ENCODE data around the gene PCDHGA5.
A peak's percentile ranks its signal among the peaks of the same experiment; 100 is the strongest.
"Not testable (repeated sequence)": the region's sequence is repeated elsewhere in the genome, so short reads cannot be mapped to it uniquely, and the experiment has no call there.

Gene PCDHGA5

GRCh38 chr5:141402553-141403243 is 38.7 kb downstream of the PCDHGA5 start, which contains the start of gene PCDHGA9:
Gene PCDHGA9, plus strand, starts transcription at chr5:141402778. Its CDS starts 175 bp downstream, at chr5:141402953.
- H3K27ac ChIP-seq (ENCODE audit: low read length) = no peak within 1 kb of the TSS
- no peaks in the 10 kb centered on the region for H3K27me3 ChIP-seq (ENCODE audit: control insufficient read depth, insufficient read depth, low read length)
- no CpG with 5 or more reads among the region's 27 CpGs for WGBS (ENCODE audit: insufficient coverage, insufficient read length)
- H3K9me3 ChIP-seq (ENCODE audit: control insufficient read depth, insufficient read depth, low read length) = no peaks in the 10 kb centered on the region; the same call in 1 of the 2 replicates
- no peak within 1 kb of the TSS for H3K4me3 ChIP-seq (ENCODE audit: low read length)
- no peak for DNase-seq (ENCODE audit: low read depth, low spot score)
- H3K4me1 ChIP-seq (ENCODE audit: control insufficient read depth, insufficient read depth, low read length) = no peaks in the 10 kb centered on the region
- no peaks in the 10 kb centered on the region for H3K36me3 ChIP-seq (ENCODE audit: control insufficient read depth, insufficient read depth, low read length)

DNA sequence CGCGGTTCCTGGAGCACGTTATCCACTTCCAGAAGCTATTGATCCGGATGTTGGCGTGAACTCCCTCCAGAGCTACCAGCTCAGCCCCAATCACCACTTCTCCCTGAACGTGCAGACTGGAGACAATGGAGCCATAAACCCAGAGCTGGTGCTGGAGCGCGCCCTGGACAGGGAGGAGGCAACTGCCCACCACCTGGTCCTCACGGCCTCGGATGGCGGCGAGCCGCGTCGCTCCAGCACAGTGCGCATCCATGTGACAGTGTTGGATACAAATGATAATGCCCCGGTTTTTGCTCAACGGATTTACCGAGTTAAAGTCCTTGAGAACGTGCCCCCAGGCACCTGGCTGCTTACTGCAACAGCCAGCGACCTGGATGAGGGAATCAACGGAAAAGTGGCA is 39.4 kb downstream of the PCDHGA5 start:
- Histone ChIP-seq H3K9me3 (ENCODE audit: control insufficient read depth, insufficient read depth, low read length) (no peaks in the 10 kb centered on the region; the same call in 1 of the 2 replicates), H3K27me3 (ENCODE audit: control insufficient read depth, insufficient read depth, low read length) (no peaks in the 10 kb centered on the region)
- WGBS (ENCODE audit: insufficient coverage, insufficient read length) = no CpG with 5 or more reads among the region's 22 CpGs

GRCh38 chr5:141407790-141408505 is 44.0 kb downstream of the PCDHGA5 start, which contains the start of gene PCDHGB6:
Gene PCDHGB6, plus strand, starts transcription at chr5:141408021. Its CDS starts 182 bp downstream, at chr5:141408203.
- H3K4me3 ChIP-seq (ENCODE audit: low read length) = peak within 1 kb of the TSS; percentile 48; the same call in 1 of the 2 replicates
- not testable (repeated sequence) for H3K4me1 ChIP-seq (ENCODE audit: control insufficient read depth, insufficient read depth, low read length); DNase-seq (ENCODE audit: low read depth, low spot score); H3K27me3 ChIP-seq (ENCODE audit: control insufficient read depth, insufficient read depth, low read length); H3K9me3 ChIP-seq (ENCODE audit: control insufficient read depth, insufficient read depth, low read length); H3K36me3 ChIP-seq (ENCODE audit: control insufficient read depth, insufficient read depth, low read length); H3K27ac ChIP-seq (ENCODE audit: low read length)
- no CpG with 5 or more reads among the region's 51 CpGs for WGBS (ENCODE audit: insufficient coverage, insufficient read length)

More for the DNA sequence above, 39.4 kb downstream of the PCDHGA5 start:
- no peaks in the 10 kb centered on the region for H3K4me1 ChIP-seq (ENCODE audit: control insufficient read depth, insufficient read depth, low read length)
- DNase-seq (ENCODE audit: low read depth, low spot score) = no peak
- H3K27ac ChIP-seq (ENCODE audit: low read length) = no peak overlapping the region
- H3K4me3 ChIP-seq (ENCODE audit: low read length) = no peak overlapping the region
- no peaks in the 10 kb centered on the region for H3K36me3 ChIP-seq (ENCODE audit: control insufficient read depth, insufficient read depth, low read length)

DNA sequence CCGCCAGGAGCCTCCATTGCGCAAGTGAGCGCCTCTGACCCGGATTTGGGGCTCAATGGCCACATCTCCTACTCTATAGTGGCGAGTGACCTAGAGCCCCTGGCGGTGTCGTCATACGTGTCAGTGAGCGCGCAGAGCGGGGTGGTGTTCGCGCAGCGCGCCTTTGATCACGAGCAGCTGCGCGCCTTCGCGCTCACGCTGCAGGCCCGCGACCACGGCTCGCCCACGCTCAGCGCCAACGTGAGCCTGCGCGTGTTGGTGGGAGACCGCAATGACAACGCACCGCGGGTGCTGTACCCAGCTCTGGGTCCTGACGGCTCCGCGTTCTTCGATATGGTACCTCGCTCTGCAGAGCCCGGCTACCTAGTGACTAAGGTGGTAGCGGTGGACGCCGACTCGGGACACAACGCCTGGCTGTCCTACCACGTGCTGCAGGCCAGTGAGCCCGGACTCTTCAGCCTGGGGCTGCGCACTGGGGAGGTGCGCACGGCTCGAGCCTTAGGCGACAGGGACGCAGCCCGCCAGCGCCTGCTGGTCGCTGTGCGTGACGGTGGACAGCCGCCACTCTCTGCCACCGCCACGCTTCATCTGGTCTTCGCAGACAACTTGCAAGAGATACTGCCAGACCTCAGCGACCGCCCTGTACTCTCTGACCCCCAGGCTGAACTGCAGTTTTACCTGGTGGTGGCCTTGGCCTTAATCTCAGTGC is 45.8 kb downstream of the PCDHGA5 start:
- H3K9me3 ChIP-seq (ENCODE audit: control insufficient read depth, insufficient read depth, low read length) = no peaks in the 10 kb centered on the region
- H3K27ac ChIP-seq (ENCODE audit: low read length) = no peak overlapping the region
- no CpG with 5 or more reads among the region's 64 CpGs for WGBS (ENCODE audit: insufficient coverage, insufficient read length)
- H3K4me1 ChIP-seq (ENCODE audit: control insufficient read depth, insufficient read depth, low read length) = no peaks in the 10 kb centered on the region
- no peak for DNase-seq (ENCODE audit: low read depth, low spot score)
- peaks cover 1% of the 10 kb centered on the region; the same call in 1 of the 2 replicates for H3K27me3 ChIP-seq (ENCODE audit: control insufficient read depth, insufficient read depth, low read length)
- peaks cover 3% of the 10 kb centered on the region; the same call in 1 of the 2 replicates for H3K36me3 ChIP-seq (ENCODE audit: control insufficient read depth, insufficient read depth, low read length)
- no peak overlapping the region for H3K4me3 ChIP-seq (ENCODE audit: low read length)

DNA sequence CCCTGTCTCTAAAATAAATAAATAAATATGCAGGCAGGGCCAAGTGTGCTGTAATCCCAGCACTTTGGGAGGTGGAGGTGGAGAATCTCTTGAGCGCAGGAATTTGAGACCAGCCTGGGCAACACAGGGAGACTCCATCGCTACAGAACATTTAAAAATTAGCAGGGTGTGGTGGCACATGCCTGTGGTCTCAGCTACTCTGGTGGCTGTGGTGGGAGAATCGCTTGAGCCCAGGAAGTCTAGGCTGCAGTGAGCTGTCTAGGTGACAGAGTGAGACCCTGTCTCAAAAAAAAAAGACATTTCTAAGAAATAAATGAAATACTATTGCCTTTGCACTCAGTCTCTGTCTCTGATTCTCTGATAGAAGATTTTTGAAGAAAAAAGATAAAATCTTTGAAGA is 47.6 kb downstream of the PCDHGA5 start:
- peaks cover 3% of the 10 kb centered on the region; the same call in 1 of the 2 replicates for H3K36me3 ChIP-seq (ENCODE audit: control insufficient read depth, insufficient read depth, low read length)
- DNase-seq (ENCODE audit: low read depth, low spot score) = no peak
- H3K27me3 ChIP-seq (ENCODE audit: control insufficient read depth, insufficient read depth, low read length) = peaks cover 1% of the 10 kb centered on the region; the same call in 1 of the 2 replicates
- H3K4me1 ChIP-seq (ENCODE audit: control insufficient read depth, insufficient read depth, low read length) = no peaks in the 10 kb centered on the region
- no CpG with 5 or more reads among the region's 3 CpGs for WGBS (ENCODE audit: insufficient coverage, insufficient read length)
- H3K9me3 ChIP-seq (ENCODE audit: control insufficient read depth, insufficient read depth, low read length) = no peaks in the 10 kb centered on the region
- no peak overlapping the region for H3K4me3 ChIP-seq (ENCODE audit: low read length)
- no peak overlapping the region for H3K27ac ChIP-seq (ENCODE audit: low read length)

DNA sequence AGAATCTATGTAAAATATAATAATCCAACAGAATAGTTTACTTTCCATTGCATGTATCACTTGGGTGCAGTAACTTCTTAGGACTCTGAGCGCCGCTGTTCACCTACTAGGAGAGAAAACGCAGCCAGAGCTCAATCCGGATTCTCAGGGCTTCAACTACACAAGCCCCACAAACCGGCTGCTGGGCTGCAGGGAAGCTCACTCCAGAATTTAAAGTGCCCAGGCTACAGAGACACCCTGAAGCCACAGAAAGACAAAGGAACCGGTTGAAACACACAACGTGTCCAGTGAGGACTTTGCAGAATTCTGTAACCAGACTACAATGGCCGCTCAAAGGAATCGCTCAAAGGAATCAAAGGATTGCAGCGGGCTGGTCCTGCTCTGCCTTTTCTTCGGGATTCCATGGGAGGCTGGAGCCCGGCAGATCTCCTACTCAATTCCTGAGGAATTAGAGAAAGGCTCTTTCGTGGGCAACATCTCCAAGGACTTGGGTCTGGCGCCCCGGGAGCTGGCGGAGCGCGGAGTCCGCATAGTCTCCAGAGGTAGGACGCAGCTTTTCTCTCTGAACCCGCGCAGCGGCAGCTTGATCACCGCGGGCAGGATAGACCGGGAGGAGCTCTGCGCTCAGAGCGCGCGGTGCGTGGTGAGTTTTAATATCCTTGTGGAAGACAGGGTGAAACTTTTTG is 49.0 kb downstream of the PCDHGA5 start, which contains the start of gene PCDHGA10:
TSS of gene PCDHGA10 (plus strand) at position 134 of the 686 bp plus-strand sequence. CDS start at position 323, 189 bp downstream.
- no peak within 1 kb of the TSS for H3K27ac ChIP-seq (ENCODE audit: low read length)

DNA sequence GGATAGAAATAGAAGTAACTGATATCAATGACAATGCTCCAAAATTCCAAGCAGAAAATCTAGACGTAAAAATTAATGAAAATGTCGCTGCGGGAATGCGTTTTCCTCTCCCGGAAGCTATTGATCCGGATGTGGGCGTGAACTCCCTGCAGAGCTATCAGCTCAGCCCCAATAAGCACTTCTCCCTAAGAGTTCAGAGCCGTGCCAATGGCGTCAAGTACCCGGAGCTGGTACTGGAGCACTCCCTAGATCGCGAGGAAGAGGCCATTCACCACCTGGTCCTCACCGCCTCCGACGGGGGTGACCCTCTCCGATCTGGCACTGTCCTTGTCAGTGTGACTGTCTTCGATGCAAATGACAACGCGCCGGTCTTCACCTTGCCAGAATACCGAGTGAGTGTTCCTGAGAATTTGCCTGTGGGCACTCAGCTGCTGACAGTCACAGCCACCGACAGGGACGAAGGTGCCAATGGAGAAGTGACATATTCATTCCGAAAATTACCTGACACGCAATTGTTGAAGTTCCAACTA is 49.6 kb downstream of the PCDHGA5 start:
- Histone ChIP-seq H3K4me1 (ENCODE audit: control insufficient read depth, insufficient read depth, low read length) (no peaks in the 10 kb centered on the region), H3K27ac (ENCODE audit: low read length) (no peak overlapping the region), H3K4me3 (ENCODE audit: low read length) (peak overlapping the region; percentile 84), H3K36me3 (ENCODE audit: control insufficient read depth, insufficient read depth, low read length) (peaks cover 3% of the 10 kb centered on the region; the same call in 1 of the 2 replicates), H3K27me3 (ENCODE audit: control insufficient read depth, insufficient read depth, low read length) (peaks cover 1% of the 10 kb centered on the region; the same call in 1 of the 2 replicates), H3K9me3 (ENCODE audit: control insufficient read depth, insufficient read depth, low read length) (no peaks in the 10 kb centered on the region)
- DNase-seq (ENCODE audit: low read depth, low spot score) = no peak
- WGBS (ENCODE audit: insufficient coverage, insufficient read length) = no CpG with 5 or more reads among the region's 25 CpGs

More for the DNA sequence above, 49.0 kb downstream of the PCDHGA5 start, which contains the start of gene PCDHGA10:
- WGBS (ENCODE audit: insufficient coverage, insufficient read length) = no CpG with 5 or more reads among the region's 31 CpGs
- DNase-seq (ENCODE audit: low read depth, low spot score) = no peak
- Histone ChIP-seq H3K36me3 (ENCODE audit: control insufficient read depth, insufficient read depth, low read length) (peaks cover 3% of the 10 kb centered on the region; the same call in 1 of the 2 replicates), H3K27me3 (ENCODE audit: control insufficient read depth, insufficient read depth, low read length) (peaks cover 1% of the 10 kb centered on the region; the same call in 1 of the 2 replicates), H3K9me3 (ENCODE audit: control insufficient read depth, insufficient read depth, low read length) (no peaks in the 10 kb centered on the region), H3K4me3 (ENCODE audit: low read length) (peak within 1 kb of the TSS; percentile 84), H3K4me1 (ENCODE audit: control insufficient read depth, insufficient read depth, low read length) (no peaks in the 10 kb centered on the region)

DNA sequence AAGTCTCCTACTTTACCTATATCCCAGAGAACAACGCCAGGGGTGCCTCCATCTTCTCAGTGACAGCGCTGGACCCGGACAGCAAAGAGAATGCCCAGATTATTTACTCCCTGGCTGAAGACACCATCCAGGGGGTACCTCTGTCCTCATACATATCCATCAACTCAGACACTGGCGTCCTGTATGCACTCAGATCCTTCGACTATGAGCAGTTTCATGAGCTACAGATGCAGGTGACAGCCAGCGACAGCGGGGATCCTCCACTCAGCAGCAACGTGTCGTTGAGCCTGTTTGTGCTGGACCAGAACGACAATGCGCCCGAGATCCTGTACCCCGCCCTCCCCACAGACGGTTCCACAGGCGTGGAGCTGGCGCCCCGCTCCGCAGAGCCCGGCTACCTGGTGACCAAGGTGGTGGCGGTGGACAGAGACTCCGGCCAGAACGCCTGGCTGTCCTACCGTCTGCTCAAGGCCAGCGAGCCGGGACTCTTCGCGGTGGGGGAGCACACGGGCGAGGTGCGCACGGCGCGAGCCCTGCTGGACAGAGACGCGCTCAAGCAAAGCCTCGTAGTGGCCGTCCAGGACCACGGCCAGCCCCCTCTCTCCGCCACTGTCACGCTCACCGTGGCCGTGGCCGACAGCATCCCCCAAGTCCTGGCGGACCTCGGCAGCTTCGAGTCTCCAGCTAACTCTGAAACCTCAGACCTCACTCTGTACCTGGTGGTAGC is 50.7 kb downstream of the PCDHGA5 start:
- not testable (repeated sequence) for H3K9me3 ChIP-seq (ENCODE audit: control insufficient read depth, insufficient read depth, low read length); H3K27ac ChIP-seq (ENCODE audit: low read length); DNase-seq (ENCODE audit: low read depth, low spot score); H3K4me1 ChIP-seq (ENCODE audit: control insufficient read depth, insufficient read depth, low read length); H3K27me3 ChIP-seq (ENCODE audit: control insufficient read depth, insufficient read depth, low read length); H3K4me3 ChIP-seq (ENCODE audit: low read length); H3K36me3 ChIP-seq (ENCODE audit: control insufficient read depth, insufficient read depth, low read length)
- no CpG with 5 or more reads among the region's 46 CpGs for WGBS (ENCODE audit: insufficient coverage, insufficient read length)

DNA sequence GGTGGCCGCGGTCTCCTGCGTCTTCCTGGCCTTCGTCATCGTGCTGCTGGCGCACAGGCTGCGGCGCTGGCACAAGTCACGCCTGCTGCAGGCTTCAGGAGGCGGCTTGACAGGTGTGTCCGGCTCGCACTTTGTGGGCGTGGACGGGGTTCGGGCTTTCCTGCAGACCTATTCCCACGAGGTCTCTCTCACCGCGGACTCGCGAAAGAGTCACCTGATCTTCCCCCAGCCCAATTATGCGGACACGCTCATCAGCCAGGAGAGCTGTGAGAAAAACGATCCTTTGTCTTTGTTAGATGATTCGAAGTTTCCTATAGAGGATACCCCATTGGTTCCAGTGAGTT is 51.3 kb downstream of the PCDHGA5 start:
- not testable (repeated sequence) for H3K27me3 ChIP-seq (ENCODE audit: control insufficient read depth, insufficient read depth, low read length); H3K9me3 ChIP-seq (ENCODE audit: control insufficient read depth, insufficient read depth, low read length); DNase-seq (ENCODE audit: low read depth, low spot score); H3K4me1 ChIP-seq (ENCODE audit: control insufficient read depth, insufficient read depth, low read length); H3K27ac ChIP-seq (ENCODE audit: low read length); H3K36me3 ChIP-seq (ENCODE audit: control insufficient read depth, insufficient read depth, low read length); H3K4me3 ChIP-seq (ENCODE audit: low read length)
- WGBS (ENCODE audit: insufficient coverage, insufficient read length) = no CpG with 5 or more reads among the region's 24 CpGs

Data from iPS DF 6.9 (cell line).